AG04450 (cell line): ENCODE measurements around the gene AK2. TPM values are rescaled to one million over a fixed set of nuclear protein-coding genes. Genes with fewer than 3 reads are reported as not detected.

Experiments
- CTCF ChIA-PET: fragments of 300-600, 350-600 bp; formaldehyde crosslinking; extraction: SDS; loops from one replicate; lab custom pipeline; 2022; ENCODE audit warnings: antibody characterized with exemption, inconsistent platforms; lab: Charles Lee
- POLR2A ChIA-PET: fragments of 350-600 bp; formaldehyde crosslinking; extraction: SDS; loops from one replicate; lab custom pipeline; 2021; ENCODE audit warnings: antibody characterized with exemption, inconsistent platforms; lab: Yijun Ruan, JAX
- DNase-seq: peaks from one replicate; pipeline ENCODE4 v3.0.0-alpha.2; 2011; ENCODE audit warnings: low read depth, low spot score
- H3K27ac ChIP-seq: one replicate; pipeline ENCODE4 v1.5.1; 2012; ENCODE audit warnings: low read depth, low read length, control low read depth
- H3K27me3 ChIP-seq: one replicate; pipeline ENCODE4 v1.6.0; 2012; ENCODE audit warnings: low read length; ENCODE audit not compliant: control insufficient read depth, insufficient read depth
- H3K4me3 ChIP-seq: 2 replicates; pipeline ENCODE4 v1.5.1; 2011; ENCODE audit warnings: mild to moderate bottlenecking, low read depth, low read length, control low read depth
- H3K9me3 ChIP-seq: 2 replicates; pipeline ENCODE4 v1.5.1; 2012; ENCODE audit warnings: low read length; ENCODE audit not compliant: control insufficient read depth, insufficient read depth
- CTCF ChIP-seq: IDR thresholded peaks from 2 replicates; pipeline ENCODE4 v1.5.1; 2011; ENCODE audit warnings: low read depth, low read length, control low read depth, inconsistent platforms
- polyA plus RNA-seq: library from polyadenylated mRNA; depleted of rRNA; stranded (reverse); fragments of >200 nt; gene quantifications from 2 replicates; pipeline ENCODE4 v1.2.3, GENCODE V29; 2011

The AK2 gene
- polyA plus RNA-seq, 1 experiment: 129 TPM

- no peak for TF ChIP-seq CTCF
- H3K27ac ChIP-seq: no peak overlapping the region
- DNase-seq: no peak
- H3K27me3 ChIP-seq: no peaks in the 10 kb centered on the region
- no peak overlapping the region for H3K4me3 ChIP-seq
- no peaks in the 10 kb centered on the region for H3K9me3 ChIP-seq
- ChIA-PET POLR2A (interaction anchor here (0.5 to 1.6 kb wide), 2 partner anchors 11 to 73 kb away, joined by 4 to 5 read pairs; no protein-coding TSS in a partner anchor), CTCF (interaction anchor here (1.5 kb wide), 1 partner anchor 9 kb away, joined by 3 read pairs; no protein-coding TSS in a partner anchor)
These were observed 9.1 kb upstream of the AK2 start for GRCh38 chr1:33045814-33046213.

- Histone ChIP-seq H3K27me3 (no peaks in the 10 kb centered on the region), H3K9me3 (no peaks in the 10 kb centered on the region), H3K27ac (no peak overlapping the region), H3K4me3 (no peak overlapping the region)
- CTCF ChIA-PET: interaction anchor here (1.5 kb wide), 1 partner anchor 10 kb away, joined by 3 read pairs; no protein-coding TSS in a partner anchor
- no peak for DNase-seq
- POLR2A ChIA-PET: no interaction called here
- TF ChIP-seq CTCF: no peak
These were observed 8.6 kb upstream of the AK2 start for GRCh38 chr1:33045246-33045645.

- Histone ChIP-seq H3K9me3 (no peaks in the 10 kb centered on the region), H3K4me3 (no peak overlapping the region), H3K27me3 (no peaks in the 10 kb centered on the region), H3K27ac (no peak overlapping the region)
- ChIA-PET POLR2A (no interaction called here), CTCF (interaction anchor here (0.6 to 1.5 kb wide), 6 partner anchors 11 to 1139 kb away, joined by 3 to 8 read pairs (median 3); no protein-coding TSS in a partner anchor)
- TF ChIP-seq CTCF: no peak
- no peak for DNase-seq
These were observed 6.8 kb upstream of the AK2 start for GRCh38 chr1:33043267-33044092.

GRCh38 chr1:33042831-33043230 lies 6.1 kb upstream of the AK2 start:
- no peak for DNase-seq
- no peak for TF ChIP-seq CTCF
- CTCF ChIA-PET: interaction anchor here (1.5 kb wide), 1 partner anchor 14 kb away, joined by 8 read pairs; no protein-coding TSS in a partner anchor

GRCh38 chr1:33041026-33041425 lies 4.3 kb upstream of the AK2 start:
- H3K27me3 ChIP-seq: no peaks in the 10 kb centered on the region
- ChIA-PET CTCF (no interaction called here), POLR2A (no interaction called here)
- no peak overlapping the region for H3K27ac ChIP-seq
- no peak overlapping the region for H3K4me3 ChIP-seq
- no peak for TF ChIP-seq CTCF
- DNase-seq: no peak
- H3K9me3 ChIP-seq: no peaks in the 10 kb centered on the region

More at GRCh38 chr1:33042831-33043230, 6.1 kb upstream of the AK2 start:
- H3K9me3 ChIP-seq: no peaks in the 10 kb centered on the region
- H3K4me3 ChIP-seq: no peak overlapping the region
- no peak overlapping the region for H3K27ac ChIP-seq
- POLR2A ChIA-PET: no interaction called here
- no peaks in the 10 kb centered on the region for H3K27me3 ChIP-seq
